CD4-positive, alpha-beta T cell treated with Interleukin-21 for 1 hour (primary cell): ENCODE measurements around the gene FBXO11.

Source experiments
- DNase-seq: peaks from one replicate; pipeline ENCODE4 v3.0.0-alpha.2; 2020

The FBXO11 gene

GRCh38 chr2:47782671-47783485 lies 123.4 kb downstream of the FBXO11 start, which contains the start of gene MSH6:
TSS of gene MSH6 (plus strand) at chr2:47783145. CDS start at chr2:47783234, 89 bp downstream.
- DNase-seq: peak; percentile 90

GRCh38 chr2:47782381-47782670 lies 124.0 kb downstream of the FBXO11 start:
- DNase-seq: no peak

GRCh38 chr2:47779426-47779790 lies 126.9 kb downstream of the FBXO11 start:
- DNase-seq: no peak

- no peak for DNase-seq
These were observed 127.4 kb downstream of the FBXO11 start for GRCh38 chr2:47778698-47779425.

GRCh38 chr2:47777277-47777937 lies 128.9 kb downstream of the FBXO11 start:
- DNase-seq: no peak

- DNase-seq: no peak
These were observed 131.7 kb downstream of the FBXO11 start for GRCh38 chr2:47774567-47774966.

- DNase-seq: no peak
These were observed 134.0 kb downstream of the FBXO11 start for GRCh38 chr2:47772343-47772742.

GRCh38 chr2:47771211-47771610 lies 135.1 kb downstream of the FBXO11 start:
- DNase-seq: no peak

GRCh38 chr2:47769318-47769717 lies 137.0 kb downstream of the FBXO11 start:
- DNase-seq: no peak

- DNase-seq: peak; percentile 67
These were observed 138.3 kb downstream of the FBXO11 start for GRCh38 chr2:47767880-47768609.

GRCh38 chr2:47767497-47767844 lies 138.8 kb downstream of the FBXO11 start:
- no peak for DNase-seq

GRCh38 chr2:47751856-47752414 lies 154.4 kb downstream of the FBXO11 start:
- DNase-seq: no peak

- DNase-seq: no peak
These were observed 158.4 kb downstream of the FBXO11 start for GRCh38 chr2:47747878-47748277.

- no peak for DNase-seq
These were observed 162.2 kb downstream of the FBXO11 start for GRCh38 chr2:47744074-47744473.

- no peak for DNase-seq
These were observed 164.7 kb downstream of the FBXO11 start for GRCh38 chr2:47741637-47742036.

GRCh38 chr2:47741101-47741500 lies 165.2 kb downstream of the FBXO11 start:
- DNase-seq: no peak
